Keratinocyte (primary cell): ENCODE results near the gene VRTN. TPM values are rescaled to one million over a fixed set of nuclear protein-coding genes. Genes with fewer than 3 reads are reported as not detected.
"Not testable (repeated sequence)": the region's sequence is repeated elsewhere in the genome, so short reads cannot be mapped to it uniquely, and the experiment has no call there.

Experiments
- DNase-seq: peaks from one replicate; pipeline ENCODE4 v3.0.0-alpha.2; 2011; ENCODE audit warnings: low read depth, missing footprints, low spot score
- FAIRE-seq: peaks from 2 replicates; lab custom pipeline; 2011; peaks lifted over from hg19 to GRCh38; lab: Jason Lieb, UNC
- H2AFZ ChIP-seq: 2 replicates; pipeline ENCODE4 v1.6.0; 2012; ENCODE audit warnings: low read length, control low read depth, inconsistent platforms; ENCODE audit not compliant: control insufficient read depth
- H3K27ac ChIP-seq: 2 replicates; pipeline ENCODE4 v1.5.1; 2011; ENCODE audit warnings: low read length; ENCODE audit not compliant: control insufficient read depth, insufficient read depth
- H3K27me3 ChIP-seq: 3 replicates; pipeline ENCODE4 v1.6.0; 2011; ENCODE audit warnings: low read length; ENCODE audit not compliant: control insufficient read depth, insufficient read depth; ENCODE audit errors: extremely low read depth
- H3K36me3 ChIP-seq, 2 experiments: 2 replicates in 1 of 2; 3 replicates in 1 of 2; pipeline ENCODE4 v1.5.1; 2011; ENCODE audit warnings: low read length in 2 of 2, mild to moderate bottlenecking in 1 of 2; ENCODE audit not compliant: control insufficient read depth in 2 of 2, insufficient read depth in 2 of 2; ENCODE audit errors: extremely low read depth in 1 of 2
- H3K4me1 ChIP-seq: 3 replicates; pipeline ENCODE4 v1.5.1; 2011; ENCODE audit warnings: low read length; ENCODE audit not compliant: control insufficient read depth, insufficient read depth; ENCODE audit errors: extremely low read depth
- H3K4me2 ChIP-seq: 3 replicates; pipeline ENCODE4 v1.6.0; 2011; ENCODE audit warnings: low read depth, low read length; ENCODE audit not compliant: control insufficient read depth, insufficient read depth; ENCODE audit errors: extremely low read depth
- H3K4me3 ChIP-seq, 3 experiments: fragments of 200-600 bp in 1 of 3; sonication (generic) in 1 of 3; 2 replicates in 2 of 3; 3 replicates in 1 of 3; pipeline ENCODE4 v1.5.1; 2011 to 2016; ENCODE audit warnings: low read length in 3 of 3, mild to moderate bottlenecking in 3 of 3, control low read depth in 2 of 3, inconsistent platforms in 1 of 3, low read depth in 1 of 3, mixed read lengths in 1 of 3, mixed run types in 1 of 3, moderate library complexity in 1 of 3; ENCODE audit not compliant: control insufficient read depth in 2 of 3, insufficient read depth in 2 of 3; ENCODE audit errors: extremely low read depth in 1 of 3
- H3K79me2 ChIP-seq: 2 replicates; pipeline ENCODE4 v1.6.0; 2012; ENCODE audit warnings: low read length; ENCODE audit not compliant: control insufficient read depth, insufficient read depth
- H3K9ac ChIP-seq: 3 replicates; pipeline ENCODE4 v1.6.0; 2011; ENCODE audit warnings: low read length; ENCODE audit not compliant: control insufficient read depth, insufficient read depth; ENCODE audit errors: extremely low read depth
- H3K9me1 ChIP-seq: 3 replicates; pipeline ENCODE4 v1.6.0; 2011; ENCODE audit warnings: low read length; ENCODE audit not compliant: control insufficient read depth, insufficient read depth; ENCODE audit errors: extremely low read depth
- H3K9me3 ChIP-seq: 2 replicates; pipeline ENCODE4 v1.5.1; 2012; ENCODE audit warnings: low read depth, low read length; ENCODE audit not compliant: control insufficient read depth
- H4K20me1 ChIP-seq: 3 replicates; pipeline ENCODE4 v1.6.0; 2011; ENCODE audit warnings: low read length; ENCODE audit not compliant: control insufficient read depth, insufficient read depth; ENCODE audit errors: extremely low read depth
- CTCF ChIP-seq, 3 experiments: IDR thresholded peaks in 1 of 3; conservative IDR thresholded peaks in 1 of 3; optimal IDR thresholded peaks in 1 of 3; 2 replicates in 2 of 3; 3 replicates in 1 of 3; pipeline versions ENCODE3 to v1.5.1; 2011; ENCODE audit warnings: low read length in 3 of 3, mild to moderate bottlenecking in 3 of 3, moderate library complexity in 2 of 3, control low read depth in 1 of 3, inconsistent platforms in 1 of 3; ENCODE audit not compliant: insufficient read depth in 2 of 3; ENCODE audit errors: extremely low read depth in 1 of 3
- EZH2 ChIP-seq: IDR thresholded peaks from one replicate; pipeline ENCODE4 v1.6.1; 2012; ENCODE audit warnings: inconsistent platforms, mild to moderate bottlenecking, low read length, moderate library complexity
- dilution Hi-C: fragments of 300-500 bp; cut with MboI; formaldehyde crosslinking; loops from one replicate; pipeline ENCODE4 v1.7.0; 2020; ENCODE audit warnings: low sequenced_read_pairs; ENCODE audit not compliant: extremely low pct_ligation_motif_present
- polyA plus RNA-seq, 5 experiments: library from polyadenylated mRNA; depleted of rRNA in 3 of 5; stranded (reverse) in 3 of 5; stranded (forward) in 1 of 5; unstranded in 1 of 5; fragments of >200 nt; gene quantifications; 1 replicate in 1 of 5; 2 replicates in 3 of 5; 3 replicates in 1 of 5; pipeline versions ENCODE4 v1.2.1 to v1.2.3, GENCODE V29; 2011 to 2012; ENCODE audit warnings: missing spikeins in 2 of 5, low read depth in 1 of 5, low replicate concordance in 1 of 5

VRTN gene
- polyA plus RNA-seq, 1 donor (not counting 4 experiments of a cell fraction or from before 2014, with no cell fraction given) = not detected

- dilution Hi-C loops = no loop called here
- H4K20me1 ChIP-seq = no peaks in the 10 kb centered on the region
- peaks cover 13% of the 10 kb centered on the region for H3K27me3 ChIP-seq
- H3K27ac ChIP-seq = no peak overlapping the region
- no peak overlapping the region for H3K9ac ChIP-seq
- H3K4me3 ChIP-seq = no peak overlapping the region
- H3K79me2 ChIP-seq = no peaks in the 10 kb centered on the region
- no peak overlapping the region for H2AFZ ChIP-seq
- no peaks in the 10 kb centered on the region for H3K4me1 ChIP-seq
- no peaks in the 10 kb centered on the region for H3K9me3 ChIP-seq
- TF ChIP-seq CTCF (optimal IDR thresholded peaks at IDR 0.05 in 1 of 3, IDR thresholded peaks at IDR 0.05 in 1 of 3, conservative IDR thresholded peaks at IDR 0.05 in 1 of 3; ENCODE audit: extremely low read depth in 1 of 3, insufficient read depth in 2 of 3, low read length in 3 of 3) = no peak
- TF ChIP-seq EZH2 = no peak
- no peaks in the 10 kb centered on the region for H3K9me1 ChIP-seq
- FAIRE-seq = no peak
- DNase-seq = no peak
- H3K4me2 ChIP-seq = no peak overlapping the region
- H3K36me3 ChIP-seq = no peaks in the 10 kb centered on the region
Measured at GRCh38 chr14:74389980-74390379, 41.7 kb downstream of the VRTN start.

- H3K36me3 ChIP-seq, H4K20me1 ChIP-seq, H2AFZ ChIP-seq, H3K9me1 ChIP-seq, DNase-seq, H3K27ac ChIP-seq, FAIRE-seq, H3K79me2 ChIP-seq, H3K4me3 ChIP-seq, H3K4me1 ChIP-seq, H3K9ac ChIP-seq, H3K4me2 ChIP-seq, H3K9me3 ChIP-seq, dilution Hi-C loops: not testable (repeated sequence)
- H3K27me3 ChIP-seq = peaks cover 16% of the 10 kb centered on the region
Measured at GRCh38 chr14:74390505-74390904, 42.2 kb downstream of the VRTN start.

- no peak for FAIRE-seq
- no peak for DNase-seq
- Histone ChIP-seq H3K4me2 (no peak overlapping the region), H3K4me3 (no peak overlapping the region), H3K9me1 (no peaks in the 10 kb centered on the region), H3K9me3 (no peaks in the 10 kb centered on the region), H2AFZ (no peak overlapping the region), H3K27ac (no peak overlapping the region), H3K79me2 (no peaks in the 10 kb centered on the region), H3K36me3 (no peaks in the 10 kb centered on the region), H4K20me1 (no peaks in the 10 kb centered on the region), H3K4me1 (no peaks in the 10 kb centered on the region), H3K27me3 (peaks cover 20% of the 10 kb centered on the region), H3K9ac (no peak overlapping the region)
- no peak for TF ChIP-seq CTCF (optimal IDR thresholded peaks at IDR 0.05 in 1 of 3, IDR thresholded peaks at IDR 0.05 in 1 of 3, conservative IDR thresholded peaks at IDR 0.05 in 1 of 3; ENCODE audit: extremely low read depth in 1 of 3, insufficient read depth in 2 of 3, low read length in 3 of 3)
- no peak for TF ChIP-seq EZH2
- dilution Hi-C loops = no loop called here
Measured at GRCh38 chr14:74391479-74391878, 43.2 kb downstream of the VRTN start.
